WTC11 (cell line): ENCODE measurements around the gene AMER3.

Source experiments
- IRF2 ChIP-seq: sonication (generic); formaldehyde crosslinking; IDR thresholded peaks from 2 replicates; pipeline ENCODE4 v1.8.0; 2022; ENCODE audit warnings: low read depth, missing genetic modification reagents, borderline replicate concordance
- TF ChIP-seq, protein P1 (sequence below): fragments of 200-600 bp; IDR thresholded peaks from 2 replicates; pipeline ENCODE4 v1.8.0; 2022; ENCODE audit warnings: antibody characterized with exemption

DNA sequence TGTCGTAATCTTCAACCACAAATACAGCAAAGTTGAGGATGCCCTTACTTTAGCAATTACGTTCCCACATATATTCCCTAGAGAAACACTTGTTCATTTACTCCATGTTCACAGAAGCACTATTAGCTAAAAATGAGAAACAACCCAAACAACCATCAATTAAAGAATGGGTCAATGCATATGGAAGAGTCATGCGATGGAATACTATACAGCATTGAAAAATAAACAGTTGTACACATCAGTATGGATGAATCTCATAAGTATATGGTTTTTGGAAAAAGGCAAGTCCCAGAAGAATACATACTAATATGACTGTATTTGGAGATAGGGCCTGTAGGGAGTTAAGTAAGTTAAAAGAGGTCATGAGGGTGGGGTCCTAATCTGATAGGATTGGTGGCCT, 20.1 kb upstream of the AMER3 start:
- TF ChIP-seq IRF2 (CRISPR knock-in tag): no peak
- TF ChIP-seq, protein P1, sequence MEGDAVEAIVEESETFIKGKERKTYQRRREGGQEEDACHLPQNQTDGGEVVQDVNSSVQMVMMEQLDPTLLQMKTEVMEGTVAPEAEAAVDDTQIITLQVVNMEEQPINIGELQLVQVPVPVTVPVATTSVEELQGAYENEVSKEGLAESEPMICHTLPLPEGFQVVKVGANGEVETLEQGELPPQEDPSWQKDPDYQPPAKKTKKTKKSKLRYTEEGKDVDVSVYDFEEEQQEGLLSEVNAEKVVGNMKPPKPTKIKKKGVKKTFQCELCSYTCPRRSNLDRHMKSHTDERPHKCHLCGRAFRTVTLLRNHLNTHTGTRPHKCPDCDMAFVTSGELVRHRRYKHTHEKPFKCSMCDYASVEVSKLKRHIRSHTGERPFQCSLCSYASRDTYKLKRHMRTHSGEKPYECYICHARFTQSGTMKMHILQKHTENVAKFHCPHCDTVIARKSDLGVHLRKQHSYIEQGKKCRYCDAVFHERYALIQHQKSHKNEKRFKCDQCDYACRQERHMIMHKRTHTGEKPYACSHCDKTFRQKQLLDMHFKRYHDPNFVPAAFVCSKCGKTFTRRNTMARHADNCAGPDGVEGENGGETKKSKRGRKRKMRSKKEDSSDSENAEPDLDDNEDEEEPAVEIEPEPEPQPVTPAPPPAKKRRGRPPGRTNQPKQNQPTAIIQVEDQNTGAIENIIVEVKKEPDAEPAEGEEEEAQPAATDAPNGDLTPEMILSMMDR: no peak
